ENCODE measurements around the gene PTPRF.
A peak's percentile ranks its signal among the peaks of the same experiment; 100 is the strongest.
"Not testable (repeated sequence)": the region's sequence is repeated elsewhere in the genome, so short reads cannot be mapped to it uniquely, and the experiment has no call there.

Gene PTPRF

DNA sequence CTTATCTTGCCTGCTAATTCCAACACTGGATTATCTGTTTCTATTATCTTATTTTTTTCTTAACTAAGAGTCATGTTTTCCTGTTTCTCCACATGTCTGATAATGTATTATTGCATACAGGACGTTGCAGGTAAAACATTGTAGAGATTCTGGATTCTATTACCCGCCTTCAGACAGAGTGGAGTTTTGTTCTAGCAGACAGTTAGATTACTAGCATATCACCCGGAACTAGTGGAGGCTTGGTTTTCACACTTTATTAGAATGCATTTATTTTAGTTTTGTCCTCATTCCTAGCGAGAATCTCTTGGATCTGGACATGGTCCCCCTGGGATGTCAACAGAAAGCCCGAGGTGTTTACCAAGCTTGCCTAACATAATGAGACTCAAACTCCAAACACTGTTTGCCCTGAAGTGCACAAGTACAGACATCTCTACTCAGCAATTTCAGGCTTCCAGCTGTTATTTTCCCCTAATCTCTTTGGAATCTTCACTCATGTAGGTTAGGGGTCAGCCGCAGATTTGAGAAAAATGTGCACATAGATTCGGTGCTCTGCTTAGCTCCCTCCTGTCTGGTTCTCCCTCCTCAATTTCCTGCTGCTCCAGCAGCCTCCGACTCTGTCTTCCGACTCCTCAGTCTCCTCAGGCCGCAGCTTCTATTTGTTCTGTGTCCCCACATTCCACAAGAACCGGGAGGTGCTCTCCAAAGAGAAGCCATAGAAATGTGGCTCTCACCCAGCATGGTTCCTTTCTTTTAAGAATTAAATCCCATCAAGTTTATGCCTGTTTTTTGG lies 36.8 kb upstream of the PTPRF start:
- TF ChIP-seq, protein P1, sequence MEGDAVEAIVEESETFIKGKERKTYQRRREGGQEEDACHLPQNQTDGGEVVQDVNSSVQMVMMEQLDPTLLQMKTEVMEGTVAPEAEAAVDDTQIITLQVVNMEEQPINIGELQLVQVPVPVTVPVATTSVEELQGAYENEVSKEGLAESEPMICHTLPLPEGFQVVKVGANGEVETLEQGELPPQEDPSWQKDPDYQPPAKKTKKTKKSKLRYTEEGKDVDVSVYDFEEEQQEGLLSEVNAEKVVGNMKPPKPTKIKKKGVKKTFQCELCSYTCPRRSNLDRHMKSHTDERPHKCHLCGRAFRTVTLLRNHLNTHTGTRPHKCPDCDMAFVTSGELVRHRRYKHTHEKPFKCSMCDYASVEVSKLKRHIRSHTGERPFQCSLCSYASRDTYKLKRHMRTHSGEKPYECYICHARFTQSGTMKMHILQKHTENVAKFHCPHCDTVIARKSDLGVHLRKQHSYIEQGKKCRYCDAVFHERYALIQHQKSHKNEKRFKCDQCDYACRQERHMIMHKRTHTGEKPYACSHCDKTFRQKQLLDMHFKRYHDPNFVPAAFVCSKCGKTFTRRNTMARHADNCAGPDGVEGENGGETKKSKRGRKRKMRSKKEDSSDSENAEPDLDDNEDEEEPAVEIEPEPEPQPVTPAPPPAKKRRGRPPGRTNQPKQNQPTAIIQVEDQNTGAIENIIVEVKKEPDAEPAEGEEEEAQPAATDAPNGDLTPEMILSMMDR (IDR thresholded peaks at IDR 0.05; ENCODE audit: low read depth, low read length), result no peak
- H3K4me3 ChIP-seq (replicated peaks in 1 of 2; ENCODE audit: low read depth in 2 of 2, low read length in 2 of 2), result no peak overlapping the region
- DNase-seq (ENCODE audit: low read depth in 2 of 2), result peak in 1 of 2 donors; percentile 35

DNA sequence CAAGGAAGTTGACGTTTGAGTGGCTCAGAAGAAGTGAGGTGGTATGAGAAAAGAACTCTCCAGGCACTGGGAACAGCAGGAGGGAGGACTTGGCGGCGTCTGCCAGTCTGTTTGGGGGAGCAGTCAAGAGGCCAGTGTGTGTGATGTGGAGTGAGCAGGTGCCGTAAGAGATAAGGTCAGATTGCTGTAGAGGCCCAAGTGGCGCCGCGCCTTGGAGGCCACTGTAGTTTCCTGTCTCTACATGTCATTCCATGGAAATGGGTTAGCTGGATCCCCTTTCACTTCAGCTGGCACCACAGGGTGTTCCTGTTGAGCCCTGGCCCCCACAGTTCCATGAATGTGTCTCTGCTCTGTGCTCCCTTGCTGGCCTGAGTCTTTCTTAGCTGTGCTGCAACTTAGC lies 35.5 kb upstream of the PTPRF start:
- TF ChIP-seq, protein P1 (IDR thresholded peaks at IDR 0.05; ENCODE audit: low read depth, low read length), result no peak
- no peak overlapping the region for H3K4me3 ChIP-seq (replicated peaks in 1 of 2; ENCODE audit: low read depth in 2 of 2, low read length in 2 of 2)
- no peak for DNase-seq (ENCODE audit: low read depth in 2 of 2)

DNA sequence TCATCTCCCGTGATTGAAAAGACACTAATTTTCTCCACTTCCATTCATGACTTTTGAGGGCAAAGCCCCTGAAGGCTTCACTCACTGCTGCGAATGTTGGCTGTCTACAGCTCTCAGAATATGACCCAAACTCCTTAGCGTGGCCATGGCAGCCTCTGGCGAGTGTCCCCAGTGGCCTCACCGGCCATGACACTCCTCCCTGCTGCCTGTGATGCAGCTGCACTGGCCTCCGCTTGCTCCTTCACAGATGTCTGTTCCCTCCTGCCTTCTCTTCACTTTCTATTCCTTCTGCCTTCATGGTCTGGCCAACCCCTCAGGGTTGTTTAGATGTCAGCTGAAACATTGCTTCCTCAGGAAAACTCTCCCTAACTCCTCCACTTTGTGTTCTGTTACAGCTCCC lies 30.8 kb upstream of the PTPRF start:
- TF ChIP-seq, protein P1 (IDR thresholded peaks at IDR 0.05; ENCODE audit: low read depth, low read length), result peak; percentile 16
- no peak for DNase-seq (ENCODE audit: low read depth in 2 of 2)
- no peak overlapping the region for H3K4me3 ChIP-seq (replicated peaks in 1 of 2; ENCODE audit: low read depth in 2 of 2, low read length in 2 of 2)

DNA sequence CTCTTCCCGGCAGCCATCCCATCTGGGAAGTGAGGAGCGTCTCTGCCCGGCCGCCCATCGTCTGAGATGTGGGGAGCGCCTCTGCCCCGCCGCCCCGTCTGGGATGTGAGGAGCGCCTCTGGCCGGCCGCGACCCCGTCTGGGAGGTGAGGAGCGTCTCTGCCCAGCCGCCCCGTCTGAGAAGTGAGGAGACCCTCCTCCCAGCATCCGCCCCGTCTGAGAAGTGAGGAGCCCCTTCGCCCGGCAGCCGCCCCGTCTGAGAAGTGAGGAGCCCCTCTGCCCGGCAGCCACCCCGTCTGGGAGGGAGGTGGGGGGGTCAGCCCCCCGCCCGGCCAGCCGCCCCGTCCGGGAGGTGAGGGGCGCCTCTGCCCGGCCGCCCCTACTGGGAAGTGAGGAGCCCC lies 28.9 kb upstream of the PTPRF start:
- H3K4me3 ChIP-seq (replicated peaks in 1 of 2; ENCODE audit: low read depth in 2 of 2, low read length in 2 of 2); DNase-seq (ENCODE audit: low read depth in 2 of 2): not testable (repeated sequence)

DNA sequence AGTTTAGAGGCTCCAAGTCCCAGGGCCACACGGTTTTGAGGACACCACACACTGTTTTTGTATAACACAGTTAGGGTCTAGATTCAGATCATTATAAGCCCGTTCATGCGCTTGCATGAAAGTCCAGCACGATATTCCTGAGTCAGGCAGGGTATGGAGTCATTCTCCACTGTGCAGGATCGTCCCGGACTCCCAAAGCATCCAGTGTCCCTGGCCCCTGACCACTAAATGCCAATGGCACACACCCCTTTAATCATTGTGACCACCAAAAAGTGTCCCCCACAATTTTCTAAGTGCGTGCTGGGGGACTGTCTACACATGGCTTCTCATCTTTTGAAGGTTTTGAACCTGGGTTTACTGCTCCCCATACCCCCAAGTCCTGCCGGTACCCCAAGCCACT lies 27.1 kb upstream of the PTPRF start:
- TF ChIP-seq, protein P1 (IDR thresholded peaks at IDR 0.05; ENCODE audit: low read depth, low read length), result no peak
- DNase-seq (ENCODE audit: low read depth in 2 of 2), result no peak
- H3K4me3 ChIP-seq (replicated peaks in 1 of 2; ENCODE audit: low read depth in 2 of 2, low read length in 2 of 2), result no peak overlapping the region

DNA sequence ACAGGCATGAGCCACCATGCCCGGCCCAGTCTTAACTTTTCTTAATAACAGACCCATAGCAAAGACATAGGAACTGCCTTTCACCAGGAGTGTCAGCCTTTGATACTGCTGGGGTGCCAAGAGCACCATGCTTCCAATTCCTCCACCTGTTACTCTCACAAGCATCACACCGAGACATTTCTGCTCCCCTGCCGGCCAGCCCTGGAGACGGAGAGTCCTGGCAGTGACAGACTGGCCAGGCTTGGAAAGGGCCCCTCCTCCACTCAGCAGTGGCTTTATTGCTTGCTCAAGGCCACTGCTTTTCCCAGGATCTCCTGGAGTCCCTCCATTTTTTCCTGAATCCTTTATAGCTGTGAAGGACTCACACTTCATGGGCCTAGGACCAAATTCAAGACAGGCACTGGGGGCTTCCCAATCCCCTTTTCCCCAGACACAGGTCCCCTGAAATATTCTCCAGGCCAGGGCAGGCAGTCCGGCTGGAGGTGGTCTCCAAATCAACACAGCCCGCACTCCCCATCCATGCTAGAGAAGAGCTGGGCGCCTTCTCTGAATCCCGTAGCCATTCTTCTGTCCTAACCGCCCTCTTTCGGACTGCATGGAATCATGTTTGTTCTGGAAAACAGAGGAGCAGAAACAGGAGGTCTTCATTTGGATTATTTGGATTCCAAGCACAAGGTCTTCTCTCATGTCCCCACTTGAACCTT lies 25.5 kb upstream of the PTPRF start:
- H3K4me3 ChIP-seq (replicated peaks in 1 of 2; ENCODE audit: low read depth in 2 of 2, low read length in 2 of 2), result no peak overlapping the region
- no peak for DNase-seq (ENCODE audit: low read depth in 2 of 2)
- TF ChIP-seq, protein P1 (IDR thresholded peaks at IDR 0.05; ENCODE audit: low read depth, low read length), result no peak

DNA sequence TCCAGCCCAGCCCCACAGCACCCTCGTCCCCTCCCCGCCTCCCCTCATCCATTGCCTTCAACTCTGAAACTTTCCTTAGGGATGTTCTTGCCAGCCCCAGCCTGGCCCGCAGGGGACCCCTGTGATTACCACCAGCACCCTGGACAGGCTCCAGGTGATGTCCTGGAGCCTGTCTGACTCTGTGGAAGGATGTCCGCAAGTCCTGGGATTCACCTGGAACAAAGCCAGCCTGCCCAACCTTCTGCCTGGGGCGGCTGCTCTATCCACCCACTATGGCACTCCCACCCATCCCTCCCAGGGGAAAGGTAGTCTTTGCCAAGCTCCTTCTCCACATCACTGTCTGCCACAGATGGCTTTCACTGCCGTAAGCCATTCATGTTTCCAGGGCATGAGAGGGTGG lies 24.4 kb upstream of the PTPRF start:
- TF ChIP-seq, protein P1 (IDR thresholded peaks at IDR 0.05; ENCODE audit: low read depth, low read length), result no peak
- no peak overlapping the region for H3K4me3 ChIP-seq (replicated peaks in 1 of 2; ENCODE audit: low read depth in 2 of 2, low read length in 2 of 2)
- no peak for DNase-seq (ENCODE audit: low read depth in 2 of 2)

All from cardiac fibroblast (primary cell).